Right cardiac atrium (tissue), 5 donors: ENCODE results near the gene ZNF622. TPM values are rescaled to one million over a fixed set of nuclear protein-coding genes. Genes with fewer than 3 reads are reported as not detected.

Experiments used
- ATAC-seq, 2 donors: fragments of 200-7000 bp; cut with Tn5 transposase; one replicate each; pipeline versions ENCODE4 v1.8.0 to v1.9.1; 2020; ENCODE audit warnings: moderate library complexity in 2 of 2, mild to moderate bottlenecking in 1 of 2
- DNase-seq, 3 donors: peaks; one replicate each; pipeline ENCODE4 v3.0.0-alpha.2; 2020
- H3K27ac ChIP-seq: one replicate; pipeline ENCODE4 v1.5.1; 2013; ENCODE audit warnings: mild to moderate bottlenecking, low read length, control low read depth, moderate library complexity
- H3K27me3 ChIP-seq: one replicate; pipeline ENCODE4 v1.6.1; 2013; ENCODE audit not compliant: control insufficient read depth, insufficient read depth
- H3K4me1 ChIP-seq: one replicate; pipeline ENCODE4 v1.6.1; 2013; ENCODE audit warnings: low read length; ENCODE audit not compliant: control insufficient read depth, insufficient read depth
- H3K4me3 ChIP-seq: one replicate; pipeline ENCODE4 v1.5.1; 2013; ENCODE audit warnings: low read length, control low read depth
- H3K9me3 ChIP-seq: one replicate; pipeline ENCODE4 v1.6.1; 2013; ENCODE audit warnings: low read length; ENCODE audit not compliant: control insufficient read depth
- WGBS: extraction: QIAGEN DNeasy Blood & Tissue Kit; methylation state at CpG from one replicate; pipeline ENCODE4 v1.1.7; 2013; 5-methylcytosine and 5-hydroxymethylcytosine counted together
- intact Hi-C, 4 donors: fragments of 100-400 bp; cut with DNase I; formaldehyde crosslinking; loops; one replicate each; pipeline versions ENCODE4 v1.11.0 to v1.14.0; 2022 to 2023
- long read RNA-seq, 4 donors: library from polyadenylated mRNA; unstranded; transcript quantifications; one replicate each; pipeline ENCODE4 v2.0.0, GENCODE V29; 2020 to 2021
- polyA plus RNA-seq: library from polyadenylated mRNA; stranded (reverse); fragments of 200-250 nt; gene quantifications from one replicate; pipeline ENCODE4 v1.2.3, GENCODE V29; 2013
- total RNA-seq, 4 donors: library from RNA; stranded (reverse); fragmentation: NEBNext Ultra II Directional; extraction: Animal tissue kit (Norgen Biotek cat#: 25700); gene quantifications; one replicate each; pipeline ENCODE4 v1.2.1, GENCODE V29; 2021
- donor health status: healthy with polysubstance abuse.
- donor health status: DM: no; HTN: yes; CAD: no.
- donor health status: DM: no; HTN: no; CAD: no.
- donor health status: DM: no; HTN: yes; CAD: no; lungs with severe emphysema.
- donor health status: DM: yes; HTN: yes; CAD: no.

The ZNF622 gene
- total RNA-seq = 10 to 100 TPM; 35.9 to 51.0 (median 40.2) TPM
- polyA plus RNA-seq = 44.6 TPM
- long read RNA-seq, donor 1, transcript ZNF622-201 (6 exons, 1,699 nt) = major isoform, 82 of 85 reads
- long read RNA-seq, donor 1, partial matches to known transcripts = 2 of 85 reads
- long read RNA-seq, donor 1, other reads (novel, unspliced or antisense) = 1 of 85 reads
- long read RNA-seq, donor 2, transcript ZNF622-201 (6 exons, 1,699 nt) = major isoform, 54 of 56 reads
- long read RNA-seq, donor 2, partial matches to known transcripts = 1 of 56 reads
- long read RNA-seq, donor 2, other reads (novel, unspliced or antisense) = 1 of 56 reads
- long read RNA-seq, donor 3, transcript ZNF622-201 (6 exons, 1,699 nt) = major isoform, 254 of 261 reads
- long read RNA-seq, donor 3, partial matches to known transcripts = 3 of 261 reads
- long read RNA-seq, donor 3, other reads (novel, unspliced or antisense) = 4 of 261 reads
- long read RNA-seq, donor 4, transcript ZNF622-201 (6 exons, 1,699 nt) = major isoform, 63 of 64 reads
- long read RNA-seq, donor 4, partial matches to known transcripts = 1 of 64 reads
- long read RNA-seq, donor 4, other reads (novel, unspliced or antisense) = 0 of 64 reads

- peaks cover 5% of the 10 kb centered on the region for H3K4me1 ChIP-seq
- ATAC-seq (peak; percentile 94 to 98), DNase-seq (peak; percentile 93 to 97 (median 95))
- H3K4me3 ChIP-seq = peak within 1 kb of the TSS; percentile 77
- H3K9me3 ChIP-seq = peaks cover 2% of the 10 kb centered on the region
- no peaks in the 10 kb centered on the region for H3K27me3 ChIP-seq
- intact Hi-C loops = loop anchor here in 1 of 4 donors (10.0 kb wide), 1 partner anchor 311 kb away; no protein-coding TSS in a partner anchor
- under 1% methylated on average over 75 of the region's 75 CpGs for WGBS
- H3K27ac ChIP-seq = peak within 1 kb of the TSS; percentile 81
These were observed at the start of gene ZNF622 for GRCh38 chr5:16465544-16466432. ZNF622 (minus strand) TSS chr5:16465800; CDS start chr5:16465665, 135 bp downstream.

GRCh38 chr5:16510098-16510497 lies 44.5 kb upstream of the ZNF622 start:
- Histone ChIP-seq H3K4me1 (no peaks in the 10 kb centered on the region), H3K27ac (no peak overlapping the region), H3K27me3 (no peaks in the 10 kb centered on the region), H3K9me3 (no peaks in the 10 kb centered on the region), H3K4me3 (no peak overlapping the region)
- WGBS = 89% methylated on average over 3 of the region's 3 CpGs
- ATAC-seq (no peak), DNase-seq (no peak)
- intact Hi-C loops = no loop called here

- WGBS = 24% methylated on average over 15 of the region's 15 CpGs
- ATAC-seq = peak; percentile 92 to 93
These were observed 43.3 kb upstream of the ZNF622 start for GRCh38 chr5:16508730-16509531.

GRCh38 chr5:16507716-16508115 lies 42.1 kb upstream of the ZNF622 start:
- H3K27ac ChIP-seq = no peak overlapping the region
- intact Hi-C loops = loop anchor here in 1 of 4 donors (10.0 kb wide), 1 partner anchor 117 kb away; no protein-coding TSS in a partner anchor
- no peak for ATAC-seq

More at GRCh38 chr5:16508730-16509531, 43.3 kb upstream of the ZNF622 start:
- intact Hi-C loops = loop anchor here in 1 of 4 donors (10.0 kb wide), 1 partner anchor 116 kb away; no protein-coding TSS in a partner anchor
- Histone ChIP-seq H3K4me3 (peak overlapping the region; percentile 71), H3K4me1 (no peaks in the 10 kb centered on the region), H3K27me3 (no peaks in the 10 kb centered on the region), H3K27ac (peak overlapping the region; percentile 81), H3K9me3 (no peaks in the 10 kb centered on the region)
- peak; percentile 64 to 89 (median 83) for DNase-seq

GRCh38 chr5:16505904-16506303 lies 40.3 kb upstream of the ZNF622 start:
- intact Hi-C loops = loop anchor here in 1 of 4 donors (10.0 kb wide), 1 partner anchor 119 kb away; no protein-coding TSS in a partner anchor
- H3K4me3 ChIP-seq = peak overlapping the region; percentile 71
- 72% methylated on average over 6 of the region's 6 CpGs for WGBS
- H3K4me1 ChIP-seq = no peaks in the 10 kb centered on the region
- peak overlapping the region; percentile 84 for H3K27ac ChIP-seq
- no peak for DNase-seq
- ATAC-seq = no peak
- peaks cover 3% of the 10 kb centered on the region for H3K9me3 ChIP-seq
- H3K27me3 ChIP-seq = no peaks in the 10 kb centered on the region

More at GRCh38 chr5:16507716-16508115, 42.1 kb upstream of the ZNF622 start:
- no peak for DNase-seq
- H3K4me3 ChIP-seq = peak overlapping the region; percentile 71
- H3K9me3 ChIP-seq = peaks cover 3% of the 10 kb centered on the region
- no peaks in the 10 kb centered on the region for H3K27me3 ChIP-seq
- H3K4me1 ChIP-seq = no peaks in the 10 kb centered on the region

GRCh38 chr5:16505140-16505891 lies 39.7 kb upstream of the ZNF622 start:
- 76% methylated on average over 17 of the region's 17 CpGs for WGBS
- ATAC-seq (peak in 1 of 2 donors; percentile 8), DNase-seq (no peak)
- peaks cover 3% of the 10 kb centered on the region for H3K9me3 ChIP-seq
- H3K4me3 ChIP-seq = peak overlapping the region; percentile 71
- no peaks in the 10 kb centered on the region for H3K27me3 ChIP-seq
- peak overlapping the region; percentile 84 for H3K27ac ChIP-seq
- intact Hi-C loops = loop anchor here in 1 of 4 donors (10.0 kb wide), 1 partner anchor 119 kb away; no protein-coding TSS in a partner anchor
- no peaks in the 10 kb centered on the region for H3K4me1 ChIP-seq

GRCh38 chr5:16504571-16504970 lies 39.0 kb upstream of the ZNF622 start:
- 91% methylated on average over 10 of the region's 10 CpGs for WGBS
- intact Hi-C loops = loop anchor here in 1 of 4 donors (10.0 kb wide), 1 partner anchor 120 kb away; no protein-coding TSS in a partner anchor
- Histone ChIP-seq H3K4me1 (peaks cover 4% of the 10 kb centered on the region), H3K4me3 (no peak overlapping the region), H3K27me3 (no peaks in the 10 kb centered on the region), H3K27ac (peak overlapping the region; percentile 48), H3K9me3 (peaks cover 7% of the 10 kb centered on the region)
- no peak for DNase-seq
- ATAC-seq = no peak

- ATAC-seq (no peak), DNase-seq (no peak)
- H3K4me1 ChIP-seq = peaks cover 6% of the 10 kb centered on the region
- peak overlapping the region; percentile 63 for H3K27ac ChIP-seq
- intact Hi-C loops = loop anchor here in 1 of 4 donors (10.0 kb wide), 1 partner anchor 122 kb away; no protein-coding TSS in a partner anchor
- peaks cover 7% of the 10 kb centered on the region for H3K9me3 ChIP-seq
- 78% methylated on average over 3 of the region's 3 CpGs for WGBS
- no peaks in the 10 kb centered on the region for H3K27me3 ChIP-seq
- no peak overlapping the region for H3K4me3 ChIP-seq
These were observed 37.3 kb upstream of the ZNF622 start for GRCh38 chr5:16502866-16503265.

- peaks cover 12% of the 10 kb centered on the region for H3K9me3 ChIP-seq
- intact Hi-C loops = loop anchor here in 1 of 4 donors (10.0 kb wide), 1 partner anchor 125 kb away; no protein-coding TSS in a partner anchor
- peaks cover 6% of the 10 kb centered on the region for H3K4me1 ChIP-seq
- 90% methylated on average over 5 of the region's 5 CpGs for WGBS
- no peaks in the 10 kb centered on the region for H3K27me3 ChIP-seq
- DNase-seq (no peak), ATAC-seq (no peak)
- no peak overlapping the region for H3K4me3 ChIP-seq
- H3K27ac ChIP-seq = peak overlapping the region; percentile 75
These were observed 34.4 kb upstream of the ZNF622 start for GRCh38 chr5:16500024-16500423.
